GM19193 (cell line): ENCODE results near the gene GALNT12.

Experiments
- POLR2A ChIP-seq: IDR thresholded peaks from 4 replicates; pipeline ENCODE4 v1.6.1; 2011; ENCODE audit not compliant: insufficient read depth, insufficient read length; ENCODE audit errors: extremely low read depth

The GALNT12 gene

GRCh38 chr9:98805506-98806272 is 1.8 kb upstream of the GALNT12 start:
- no peak for TF ChIP-seq POLR2A

DNA sequence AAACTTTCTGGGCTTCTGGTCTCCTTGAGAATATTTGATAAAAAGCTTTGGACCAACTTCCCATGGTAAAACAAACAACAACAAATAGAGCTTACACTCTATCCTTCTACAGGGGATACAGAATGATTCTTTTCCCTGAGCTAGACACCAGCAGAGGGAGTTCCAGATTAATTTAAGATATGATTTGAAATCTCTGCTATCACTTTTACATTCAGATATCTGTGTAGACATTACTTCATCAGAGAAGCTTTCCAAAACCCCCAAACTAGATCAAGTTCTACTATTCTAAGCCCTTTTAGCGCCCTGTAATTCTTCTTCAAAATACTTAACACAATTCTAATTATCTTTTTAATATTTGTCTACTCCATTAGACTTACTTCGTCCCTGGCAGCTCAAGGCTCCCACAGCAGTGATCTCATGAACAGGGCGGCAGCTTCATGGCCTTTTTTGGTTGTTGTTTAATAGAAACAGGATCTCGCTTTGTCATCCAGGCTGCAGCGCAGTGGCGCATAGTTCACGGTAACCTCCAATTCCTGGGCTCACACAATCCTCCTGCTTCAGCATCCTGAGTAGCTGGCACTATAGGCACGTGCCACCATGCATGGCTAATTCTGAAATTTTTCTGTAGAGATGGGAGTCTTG is 955 bp upstream of the GALNT12 start:
- TF ChIP-seq POLR2A: no peak

- TF ChIP-seq POLR2A: no peak
Measured at GRCh38 chr9:98807814-98808195, 335 bp downstream of the GALNT12 start.

DNA sequence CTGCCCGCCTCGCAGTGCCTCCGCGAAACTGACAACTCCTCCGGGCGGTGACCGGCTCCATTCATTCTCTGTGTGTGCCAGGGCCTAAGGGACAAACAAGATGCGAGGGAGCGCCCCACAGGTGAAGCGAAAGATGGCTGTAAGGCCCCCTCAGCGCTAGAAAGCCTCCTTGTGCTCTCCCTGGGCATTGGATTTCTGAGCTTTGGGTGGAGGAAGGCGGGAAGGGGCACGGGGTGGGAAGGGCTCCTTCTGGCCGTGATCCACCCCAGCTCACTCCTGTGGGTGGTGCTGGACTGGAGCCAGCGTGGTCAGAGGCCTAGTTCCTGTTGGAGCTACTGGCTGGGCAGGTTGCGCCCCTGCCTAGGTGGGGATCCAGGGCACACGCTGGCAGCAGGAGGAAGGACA is 943 bp downstream of the GALNT12 start:
- no peak for TF ChIP-seq POLR2A

GRCh38 chr9:98808875-98809274 is 1.4 kb downstream of the GALNT12 start:
- TF ChIP-seq POLR2A: no peak

GRCh38 chr9:98809311-98810101 is 2.0 kb downstream of the GALNT12 start:
- TF ChIP-seq POLR2A: no peak

DNA sequence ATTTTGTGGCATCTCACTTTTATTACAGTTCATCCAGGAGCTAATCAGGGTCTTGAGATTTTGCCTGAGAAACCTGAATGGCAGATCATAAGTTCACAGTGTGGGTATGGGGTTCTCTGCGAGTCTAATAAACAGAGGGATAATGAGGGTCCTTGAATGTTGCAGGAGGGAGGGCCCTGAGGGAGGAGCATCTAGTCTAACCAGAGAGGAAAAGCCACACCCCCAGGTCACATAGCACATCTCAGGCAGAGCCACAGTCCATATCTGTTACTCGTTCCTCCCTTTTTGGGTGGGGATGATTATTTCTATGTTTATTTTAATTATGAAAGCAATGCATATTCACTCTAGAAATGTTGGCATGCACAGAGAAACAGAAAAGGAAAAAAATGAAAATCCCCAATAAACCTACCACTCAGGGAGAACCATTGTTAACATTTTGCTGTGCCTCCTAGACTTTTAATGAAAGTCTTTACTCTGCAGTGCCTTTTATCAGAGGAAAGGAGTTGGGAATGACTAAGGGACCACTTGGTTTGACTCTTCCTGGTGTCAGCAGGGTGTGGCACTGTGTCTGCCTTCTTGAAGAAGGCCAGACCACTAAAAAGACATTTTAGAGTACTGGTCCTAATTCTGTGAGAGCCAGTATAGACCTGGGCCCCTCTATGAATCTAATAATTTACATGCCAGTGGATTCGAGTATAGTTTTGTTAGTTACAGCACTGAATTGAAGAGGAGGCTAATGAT is 2.8 kb downstream of the GALNT12 start:
- TF ChIP-seq POLR2A: no peak

DNA sequence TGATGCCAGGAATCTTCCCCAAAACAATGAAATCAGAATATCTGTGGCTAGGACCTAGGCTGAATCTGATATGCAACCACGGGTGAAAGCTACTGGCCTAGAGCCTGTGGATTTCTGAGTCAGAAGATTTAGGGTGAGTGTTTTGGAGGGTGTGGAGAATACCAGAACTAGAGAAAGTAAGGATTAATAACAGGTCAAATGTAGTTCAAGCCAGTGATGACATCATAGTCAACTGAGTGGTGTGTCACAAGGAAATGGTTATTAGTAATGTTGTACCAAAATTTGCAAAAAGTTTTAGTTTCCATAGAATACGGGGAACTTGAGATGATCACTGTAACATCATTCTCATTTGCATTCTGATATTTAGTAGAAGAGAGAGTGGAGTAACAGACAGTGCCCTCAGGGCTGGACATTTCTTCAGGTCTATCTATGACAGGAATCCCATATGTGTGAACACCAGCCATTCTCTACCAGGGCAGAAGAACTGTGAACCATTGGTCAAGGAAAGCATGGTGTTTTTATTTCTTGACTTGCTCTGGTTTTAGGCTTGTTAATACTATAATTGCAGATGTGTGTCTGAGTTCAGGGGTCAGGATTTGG is 3.7 kb downstream of the GALNT12 start:
- TF ChIP-seq POLR2A: no peak

DNA sequence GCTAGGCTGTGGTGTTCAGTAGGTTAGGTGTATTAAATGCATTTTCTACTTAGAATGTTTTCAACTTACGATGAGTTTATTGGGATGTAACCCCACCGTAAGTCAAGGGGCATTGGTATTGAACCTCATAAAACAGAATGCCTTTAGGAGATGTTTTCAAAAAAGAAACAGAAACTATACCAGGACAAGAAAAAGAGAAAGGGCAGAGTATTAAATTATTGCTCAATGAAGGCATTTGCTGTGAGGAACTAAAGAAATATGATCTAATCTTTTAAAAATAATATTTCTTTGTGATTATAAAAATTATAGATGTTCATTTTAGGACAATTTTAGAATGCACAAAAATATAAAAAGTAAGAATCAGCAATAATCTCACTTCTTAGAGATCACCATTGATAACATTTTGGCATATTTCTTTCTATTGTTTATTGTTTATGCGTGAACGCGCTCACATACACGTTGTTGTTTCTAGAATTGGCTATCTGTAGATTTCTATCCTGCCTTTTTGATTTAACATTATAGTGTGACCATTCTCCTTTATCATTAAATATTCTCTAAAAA is 8.0 kb downstream of the GALNT12 start:
- TF ChIP-seq POLR2A: no peak

DNA sequence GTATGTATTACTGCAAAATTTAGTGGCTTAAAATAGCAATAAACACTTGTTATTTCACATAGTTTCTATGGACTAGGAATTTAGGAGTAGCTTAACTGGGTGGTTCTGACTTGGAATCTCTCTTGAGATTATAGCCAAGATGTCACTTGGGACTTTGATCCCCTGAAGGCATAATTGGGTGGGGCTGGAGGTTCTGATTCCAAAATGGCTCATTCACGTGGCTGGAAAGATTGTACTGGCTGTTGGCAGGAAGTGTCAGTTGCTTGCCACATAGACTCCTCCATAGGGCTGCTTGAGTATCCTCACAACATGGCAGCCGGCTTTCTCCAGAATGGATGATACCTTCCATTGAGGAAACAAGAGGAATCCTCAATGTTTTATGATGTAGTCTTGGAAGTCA is 11.3 kb downstream of the GALNT12 start:
- no peak for TF ChIP-seq POLR2A

- TF ChIP-seq POLR2A: no peak
Measured at GRCh38 chr9:98819231-98819630, 11.8 kb downstream of the GALNT12 start.

DNA sequence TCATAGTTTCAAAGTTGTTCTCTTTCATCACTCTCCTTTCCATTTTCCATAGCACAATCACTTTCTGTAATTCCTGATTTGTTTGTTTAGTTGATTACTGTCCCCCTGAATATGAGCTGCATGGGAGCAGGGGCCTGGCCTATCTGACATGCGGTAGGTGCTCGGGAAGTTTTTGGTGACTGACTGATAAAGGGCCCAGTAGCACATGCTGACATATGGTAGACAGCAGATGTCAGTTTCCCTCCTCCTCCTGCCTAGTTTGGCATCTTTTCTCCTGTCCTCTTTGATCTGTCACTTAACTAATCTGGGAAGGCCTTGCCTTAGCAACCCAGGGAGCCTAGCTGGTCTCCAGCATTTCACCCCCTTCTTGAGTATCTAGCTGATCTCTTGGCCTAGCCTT is 14.4 kb downstream of the GALNT12 start:
- no peak for TF ChIP-seq POLR2A

DNA sequence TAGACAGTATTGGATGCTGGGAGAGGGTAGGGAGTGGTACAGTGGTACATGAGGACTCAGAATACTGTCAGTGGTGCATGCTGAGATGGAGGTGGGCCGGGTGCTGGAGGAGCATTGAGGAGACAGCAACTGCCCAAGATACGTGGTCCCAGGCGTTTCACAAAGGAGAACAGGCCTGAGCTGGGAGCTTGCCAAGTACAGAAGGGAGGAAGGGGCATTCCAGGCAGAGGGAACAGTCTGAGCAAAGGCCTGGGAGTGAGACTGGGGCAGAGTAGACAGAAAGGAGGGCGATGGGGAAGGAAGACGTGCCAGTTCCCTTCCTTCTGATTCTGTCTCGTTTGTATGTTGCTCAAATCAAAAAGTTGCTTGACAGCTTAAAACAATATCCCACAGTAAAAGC is 15.2 kb downstream of the GALNT12 start:
- TF ChIP-seq POLR2A: no peak

DNA sequence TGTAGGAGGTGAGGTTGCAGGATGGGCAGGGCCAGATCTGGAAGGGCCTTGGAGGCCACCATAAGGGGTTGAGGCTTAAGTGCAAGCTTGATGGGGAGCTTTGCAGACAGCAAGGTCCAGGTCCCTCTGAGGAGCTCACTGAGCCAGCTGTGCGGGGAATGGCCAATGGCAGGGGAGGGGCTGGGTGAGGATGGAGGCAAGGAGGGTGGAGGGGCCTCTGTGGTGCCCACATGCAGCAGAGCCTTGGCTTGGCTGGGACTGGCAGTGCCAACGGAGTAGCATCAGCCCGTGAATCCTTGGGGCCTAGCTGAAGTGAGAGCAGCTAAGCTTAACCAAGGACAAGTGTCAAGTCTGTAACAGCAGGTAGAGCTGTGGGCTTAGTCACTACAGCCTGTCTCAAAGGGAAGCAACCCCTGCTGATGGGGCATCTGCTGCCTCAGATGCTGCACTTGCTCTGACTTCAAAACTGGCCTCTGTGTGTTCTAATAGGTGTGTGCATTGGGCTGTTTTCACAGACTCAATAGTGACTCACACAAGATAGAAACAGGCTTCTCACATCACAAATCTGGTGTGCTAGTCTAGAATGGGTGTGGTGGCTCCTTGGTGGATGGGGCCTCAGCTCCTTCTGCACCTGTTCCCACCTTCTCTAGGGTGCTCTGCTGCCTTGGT is 16.3 kb downstream of the GALNT12 start:
- no peak for TF ChIP-seq POLR2A
